Measurements from ENCODE around the gene TTC3. TPM values are rescaled to one million over a fixed set of nuclear protein-coding genes. Genes with fewer than 3 reads are reported as not detected.

TTC3 gene
- polyA plus RNA-seq, 5 donors = 130 to 210 (median 209) TPM

GRCh38 chr21:37057614-37058013 lies 15.4 kb upstream of the TTC3 start:
- DNase-seq = no peak

GRCh38 chr21:37058261-37058660 lies 14.8 kb upstream of the TTC3 start:
- no peak for DNase-seq

- no peak for DNase-seq
Measured at GRCh38 chr21:37059181-37059580, 13.9 kb upstream of the TTC3 start.

- DNase-seq = peak; percentile 68 to 81
Measured at GRCh38 chr21:37060296-37060695, 12.8 kb upstream of the TTC3 start.

GRCh38 chr21:37061926-37062592 lies 11.0 kb upstream of the TTC3 start:
- DNase-seq = no peak

GRCh38 chr21:37062593-37062935 lies 10.5 kb upstream of the TTC3 start:
- DNase-seq = no peak

- no peak for DNase-seq
Measured at GRCh38 chr21:37063433-37063832, 9.6 kb upstream of the TTC3 start.

GRCh38 chr21:37064841-37065240 lies 8.2 kb upstream of the TTC3 start:
- DNase-seq = no peak

GRCh38 chr21:37065561-37066177 lies 7.4 kb upstream of the TTC3 start:
- DNase-seq = no peak

GRCh38 chr21:37071561-37072273 lies 1.3 kb upstream of the TTC3 start:
- DNase-seq = peak; percentile 64

- no peak for DNase-seq
Measured at GRCh38 chr21:37072274-37072987, 623 bp upstream of the TTC3 start.

GRCh38 chr21:37073417-37074196 lies 553 bp downstream of the TTC3 start:
- DNase-seq = peak in 1 of 2 donors; percentile 57

- no peak for DNase-seq
Measured at GRCh38 chr21:37074197-37074510, 1.1 kb downstream of the TTC3 start.

- no peak for DNase-seq
Measured at GRCh38 chr21:37074546-37074945, 1.5 kb downstream of the TTC3 start.

GRCh38 chr21:37075214-37075770 lies 2.2 kb downstream of the TTC3 start:
- DNase-seq = no peak

- no peak for DNase-seq
Measured at GRCh38 chr21:37076087-37076850, 3.2 kb downstream of the TTC3 start.

GRCh38 chr21:37077403-37077802 lies 4.3 kb downstream of the TTC3 start:
- no peak for DNase-seq

GRCh38 chr21:37079211-37079824 lies 6.3 kb downstream of the TTC3 start:
- DNase-seq = no peak

GRCh38 chr21:37082375-37082774 lies 9.3 kb downstream of the TTC3 start:
- DNase-seq = no peak

GRCh38 chr21:37082856-37083528 lies 9.9 kb downstream of the TTC3 start:
- no peak for DNase-seq
